NCI-H1694 treated with DMSO at 0.1 percent for 48 hours (cell line): Measurements from ENCODE around the gene TMEM266.

Experiments used
- DNase-seq: peaks from one replicate; lab custom pipeline; 2025; lab: John Stamatoyannopoulos, UW

TMEM266 gene

GRCh38 chr15:76203346-76204108 is 143.7 kb downstream of the TMEM266 start:
- DNase-seq = no peak

- DNase-seq = no peak
These were observed 144.5 kb downstream of the TMEM266 start for GRCh38 chr15:76204109-76204845.

- no peak for DNase-seq
These were observed 145.2 kb downstream of the TMEM266 start for GRCh38 chr15:76204916-76205460.

- peak; percentile 91 for DNase-seq
These were observed 146.7 kb downstream of the TMEM266 start for GRCh38 chr15:76206325-76206976.

- DNase-seq = no peak
These were observed 148.4 kb downstream of the TMEM266 start for GRCh38 chr15:76208084-76208785.

GRCh38 chr15:76208786-76209424 is 149.1 kb downstream of the TMEM266 start:
- no peak for DNase-seq

GRCh38 chr15:76209523-76209922 is 149.7 kb downstream of the TMEM266 start:
- no peak for DNase-seq

GRCh38 chr15:76209942-76210341 is 150.2 kb downstream of the TMEM266 start:
- no peak for DNase-seq

- no peak for DNase-seq
These were observed 155.8 kb downstream of the TMEM266 start for GRCh38 chr15:76215634-76216033.

GRCh38 chr15:76217029-76217881 is 157.5 kb downstream of the TMEM266 start:
- DNase-seq = no peak

- DNase-seq = no peak
These were observed 158.1 kb downstream of the TMEM266 start for GRCh38 chr15:76217882-76218217.

GRCh38 chr15:76221085-76221767 is 161.4 kb downstream of the TMEM266 start:
- DNase-seq = no peak

GRCh38 chr15:76222159-76222558 is 162.4 kb downstream of the TMEM266 start:
- no peak for DNase-seq

GRCh38 chr15:76223521-76223920 is 163.7 kb downstream of the TMEM266 start:
- no peak for DNase-seq

- DNase-seq = no peak
These were observed 169.5 kb downstream of the TMEM266 start for GRCh38 chr15:76229266-76229665.

- DNase-seq = no peak
These were observed 174.1 kb downstream of the TMEM266 start for GRCh38 chr15:76233921-76234320.

GRCh38 chr15:76234337-76234889 is 174.6 kb downstream of the TMEM266 start:
- no peak for DNase-seq

- DNase-seq = peak; percentile 52
These were observed 175.5 kb downstream of the TMEM266 start for GRCh38 chr15:76235186-76235826.

GRCh38 chr15:76236350-76236749 is 176.6 kb downstream of the TMEM266 start:
- DNase-seq = no peak
